Loucy (cell line): ENCODE data around the gene TGFB2.

Experiments
- CTCF ChIP-seq: fragments of 200-600 bp; sonication (generic); conservative IDR thresholded peaks from 2 replicates; pipeline ENCODE4 v1.5.1; 2014; ENCODE audit warnings: mild to moderate bottlenecking, antibody characterized with exemption, low read length
- EZH2phosphoT487 ChIP-seq: fragments of 200-600 bp; IDR thresholded peaks from 2 replicates; pipeline ENCODE4 v1.6.1; 2018; ENCODE audit warnings: antibody characterized with exemption, mild to moderate bottlenecking, moderate library complexity, borderline replicate concordance

- TF ChIP-seq CTCF: no peak
- TF ChIP-seq EZH2phosphoT487: no peak
Measured at GRCh38 chr1:218383681-218384080, 38.5 kb downstream of the TGFB2 start.
